GM21390 (cell line): ENCODE results near the gene CCNQ.

Experiments
- ATAC-seq: cut with Tn5 transposase; IDR thresholded peaks from one replicate; pipeline ENCODE4 v1.9.1; 2021; ENCODE audit not compliant: unreplicated experiment

The CCNQ gene

GRCh38 chrX:153578200-153578835 lies 20.6 kb downstream of the CCNQ start:
- no peak for ATAC-seq

DNA sequence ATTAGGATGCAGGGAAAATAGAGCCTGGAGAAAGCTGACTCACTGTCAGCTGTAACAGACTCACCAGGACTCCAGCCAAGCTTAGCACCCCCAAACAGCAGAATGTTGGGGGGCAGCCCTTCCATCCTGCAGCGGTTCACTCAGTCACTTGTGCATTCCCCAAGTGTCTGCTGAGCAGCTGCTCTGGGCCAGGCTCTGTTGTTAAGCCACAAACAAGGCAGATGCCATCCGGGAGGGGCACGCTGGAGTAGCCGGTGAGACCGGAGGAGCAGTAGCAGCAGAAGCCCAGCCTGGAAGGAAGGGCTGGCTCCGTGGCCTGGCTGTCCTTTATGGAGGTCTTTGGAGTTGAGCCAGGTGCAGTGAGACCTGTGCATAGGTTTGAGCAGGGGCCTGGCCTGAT lies 22.0 kb downstream of the CCNQ start:
- ATAC-seq: no peak

GRCh38 chrX:153576239-153576870 lies 22.6 kb downstream of the CCNQ start:
- ATAC-seq: no peak

- ATAC-seq: no peak
Observed at GRCh38 chrX:153573984-153574383, 25.0 kb downstream of the CCNQ start.

- ATAC-seq: no peak
Observed at GRCh38 chrX:153572601-153573000, 26.3 kb downstream of the CCNQ start.

GRCh38 chrX:153571534-153571908 lies 27.4 kb downstream of the CCNQ start:
- ATAC-seq: no peak

DNA sequence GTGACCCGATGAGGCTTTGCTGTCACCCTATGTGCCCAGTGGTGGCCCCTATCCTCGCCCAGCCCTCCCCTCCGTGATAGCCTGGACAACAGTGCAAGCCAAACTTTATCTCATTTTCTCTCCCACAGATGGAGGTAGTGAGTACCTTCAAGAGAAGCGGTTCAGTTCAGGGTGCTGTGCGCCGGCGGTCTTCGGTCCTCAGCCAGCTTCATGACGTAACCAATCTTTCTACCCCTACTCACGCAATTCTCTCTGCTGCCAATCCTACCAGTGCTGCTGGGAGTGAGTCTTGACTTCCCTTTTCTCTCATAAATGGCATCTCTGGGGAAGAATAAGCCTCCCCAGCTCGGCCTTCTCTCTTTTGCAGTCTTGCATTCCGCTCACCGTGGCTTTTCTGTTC lies 29.5 kb downstream of the CCNQ start:
- ATAC-seq: no peak

DNA sequence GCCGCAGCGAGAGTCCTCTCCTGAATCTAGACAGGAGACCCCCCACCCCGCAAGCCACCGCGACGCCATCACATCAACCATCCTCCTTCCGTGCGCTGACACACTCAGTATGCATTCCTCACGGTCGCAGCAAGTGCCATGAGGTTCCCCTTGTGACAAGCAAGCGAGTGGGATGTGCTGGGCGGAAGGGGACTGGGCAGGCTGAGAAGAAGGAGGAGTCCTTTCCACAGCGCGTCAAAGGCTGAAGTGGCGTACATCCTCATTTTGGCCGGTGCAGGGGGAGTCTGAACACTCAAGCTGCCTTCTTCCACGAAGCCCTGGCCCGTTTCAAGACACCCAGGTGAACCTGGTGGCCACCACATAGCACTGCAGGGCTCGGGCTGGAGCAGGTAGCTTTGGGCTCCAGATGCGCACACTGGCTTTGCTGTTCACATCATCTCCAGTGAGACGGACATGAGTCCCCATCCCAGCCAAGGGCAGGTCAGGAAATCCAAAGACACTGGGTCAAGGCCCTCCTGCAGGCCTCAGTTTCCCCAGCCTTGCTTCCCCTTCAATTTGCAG lies 30.4 kb downstream of the CCNQ start:
- ATAC-seq: no peak

DNA sequence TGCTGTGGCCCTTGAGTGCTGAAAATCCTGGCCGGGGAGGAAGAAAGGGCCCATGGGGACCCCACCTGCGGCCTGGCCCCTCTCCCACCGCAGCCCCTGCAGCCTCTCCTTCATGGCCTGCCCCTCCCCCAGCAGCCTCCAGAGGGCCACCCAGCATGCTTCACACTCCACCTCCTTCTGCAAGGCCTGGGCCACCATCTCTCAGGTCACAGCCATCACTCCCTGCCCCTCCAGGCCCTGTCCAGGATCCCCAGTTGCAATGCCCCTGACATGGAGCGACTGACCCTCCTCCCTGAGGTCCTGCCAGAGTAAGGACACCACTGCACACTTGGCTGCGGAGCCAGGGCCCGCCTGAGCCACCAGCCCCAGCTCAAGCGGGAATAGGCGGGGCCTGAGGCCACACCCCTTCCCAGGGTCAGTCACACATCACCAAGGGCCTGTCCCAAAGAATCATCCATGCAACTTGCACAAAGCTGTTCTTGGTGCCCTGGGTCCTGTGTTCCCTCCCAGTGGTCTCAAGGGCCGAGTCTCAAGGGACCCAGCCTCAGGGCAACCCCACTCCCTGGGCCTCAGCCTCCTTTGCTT lies 32.9 kb downstream of the CCNQ start:
- no peak for ATAC-seq

DNA sequence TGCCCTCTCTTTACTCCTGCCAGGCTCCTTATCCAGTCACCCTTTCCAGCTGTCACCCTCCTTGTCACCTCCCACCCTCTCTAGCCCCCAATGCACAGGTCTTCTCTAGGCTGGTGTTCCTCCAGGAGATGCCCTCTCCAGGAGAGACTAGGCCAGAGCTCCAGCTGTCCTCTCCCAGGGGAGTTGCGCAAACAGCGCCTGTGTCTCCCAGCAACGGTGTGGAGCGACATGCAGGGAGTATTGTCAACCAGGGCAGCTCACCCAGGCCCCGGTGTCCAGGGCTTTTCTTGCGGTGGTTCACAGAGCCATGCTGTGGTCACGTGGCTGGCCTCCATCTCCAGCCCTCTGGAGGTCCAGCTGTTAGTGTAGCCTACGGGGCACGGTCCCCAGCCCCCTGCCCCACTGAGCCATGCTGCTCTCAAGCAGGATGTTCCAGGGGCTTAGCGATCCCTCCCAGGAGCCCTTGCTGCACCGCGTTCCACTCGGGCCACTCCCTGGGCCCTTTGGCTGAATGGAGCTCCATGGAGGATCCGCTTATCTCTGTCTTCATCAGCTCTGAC lies 34.8 kb downstream of the CCNQ start:
- no peak for ATAC-seq

DNA sequence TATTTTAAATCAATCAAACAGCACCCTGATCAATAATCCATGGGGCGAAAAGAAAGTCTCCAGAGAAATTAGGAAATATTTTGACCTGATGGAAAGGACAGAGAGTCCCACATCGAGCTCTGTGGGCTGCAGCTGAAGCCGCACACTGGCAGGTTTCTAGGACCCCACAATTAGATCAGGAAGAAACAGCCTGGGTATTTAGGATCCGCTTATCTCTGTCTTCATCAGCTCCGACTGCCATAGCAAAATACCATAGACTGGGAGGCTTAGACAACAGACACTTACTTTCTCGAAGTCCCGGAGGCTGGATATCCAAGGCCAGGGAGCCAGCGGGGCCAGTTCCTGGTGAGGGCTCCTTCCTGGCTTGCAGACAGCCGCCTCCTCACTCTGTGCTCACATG lies 36.4 kb downstream of the CCNQ start:
- ATAC-seq: no peak

- no peak for ATAC-seq
Observed at GRCh38 chrX:153561337-153561736, 37.6 kb downstream of the CCNQ start.

- no peak for ATAC-seq
Observed at GRCh38 chrX:153560466-153560865, 38.5 kb downstream of the CCNQ start.

DNA sequence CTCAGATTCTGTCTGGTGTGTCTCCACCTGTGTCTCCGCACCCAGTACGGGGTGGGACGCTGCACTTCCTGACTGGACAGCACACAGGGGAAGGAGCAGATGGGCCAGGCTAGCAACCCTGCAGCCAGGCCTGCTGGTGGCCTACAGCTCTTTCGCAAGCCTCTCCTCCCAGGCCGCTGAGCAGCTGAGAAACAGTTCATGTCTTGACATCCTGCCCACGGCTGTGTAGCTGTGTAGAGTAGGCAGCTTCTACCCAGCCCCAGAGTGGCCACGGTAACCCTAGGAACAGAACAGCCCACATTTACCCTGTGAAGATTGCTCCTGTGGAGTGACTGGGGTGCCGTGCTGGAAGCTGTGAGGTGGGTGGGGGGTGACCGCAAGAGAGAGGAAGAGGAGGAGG lies 38.9 kb downstream of the CCNQ start:
- ATAC-seq: no peak

DNA sequence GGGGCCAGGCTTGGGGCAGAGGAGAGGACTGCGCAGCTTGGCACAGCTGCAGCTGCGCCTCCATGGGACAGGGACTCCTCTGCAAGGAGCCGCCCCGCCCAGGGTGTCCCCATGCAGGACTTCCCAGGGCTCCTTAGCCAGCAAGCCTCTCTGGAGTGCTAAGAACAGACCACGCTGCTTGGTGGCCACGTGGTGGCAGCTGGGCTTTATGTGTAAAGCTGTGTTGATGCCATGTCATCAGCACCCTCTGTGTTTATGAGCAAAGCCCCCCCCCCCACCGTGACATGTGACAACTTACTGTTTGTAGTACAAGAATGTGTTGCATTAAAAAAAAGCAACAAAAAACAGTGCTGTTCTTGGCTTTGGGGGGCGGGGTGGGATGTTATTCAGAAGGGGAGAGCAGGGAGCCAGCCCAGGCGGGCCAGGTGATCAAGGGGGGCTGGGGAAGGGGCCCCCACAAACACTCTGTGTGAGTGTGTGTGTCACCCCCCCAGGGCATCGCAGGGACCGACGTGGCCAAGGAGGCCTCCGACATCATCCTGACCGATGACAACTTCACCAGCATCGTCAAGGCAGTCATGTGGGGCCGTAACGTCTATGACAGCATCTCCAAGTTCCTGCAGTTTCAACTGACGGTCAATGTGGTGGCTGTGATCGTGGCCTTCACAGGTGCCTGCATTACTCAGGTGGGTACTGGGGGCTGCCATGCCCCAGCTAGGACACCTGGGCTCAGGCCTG lies 41.2 kb downstream of the CCNQ start:
- no peak for ATAC-seq

DNA sequence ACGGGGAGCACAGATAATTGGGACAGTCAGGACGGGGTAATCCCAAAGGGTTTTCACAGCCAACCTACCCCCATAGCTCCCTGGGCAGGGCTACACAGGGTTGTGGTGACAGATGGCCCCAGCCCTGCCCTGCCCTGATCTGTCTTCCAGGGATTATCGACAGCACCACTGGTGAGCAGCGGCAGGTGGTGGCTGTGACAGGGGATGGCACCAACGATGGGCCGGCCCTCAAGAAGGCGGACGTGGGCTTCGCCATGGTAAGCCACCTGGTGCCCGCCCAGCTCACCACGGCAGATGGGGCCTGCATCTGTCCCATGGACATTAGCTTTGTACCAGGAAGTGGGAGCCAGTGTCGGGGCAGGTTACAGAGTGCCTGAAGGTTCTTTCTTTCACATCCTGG lies 42.2 kb downstream of the CCNQ start:
- no peak for ATAC-seq

- no peak for ATAC-seq
Observed at GRCh38 chrX:153554519-153555167, 44.3 kb downstream of the CCNQ start.

GRCh38 chrX:153551135-153551534 lies 47.8 kb downstream of the CCNQ start:
- no peak for ATAC-seq

- no peak for ATAC-seq
Observed at GRCh38 chrX:153549807-153550206, 49.1 kb downstream of the CCNQ start.

GRCh38 chrX:153549231-153549630 lies 49.7 kb downstream of the CCNQ start:
- no peak for ATAC-seq

DNA sequence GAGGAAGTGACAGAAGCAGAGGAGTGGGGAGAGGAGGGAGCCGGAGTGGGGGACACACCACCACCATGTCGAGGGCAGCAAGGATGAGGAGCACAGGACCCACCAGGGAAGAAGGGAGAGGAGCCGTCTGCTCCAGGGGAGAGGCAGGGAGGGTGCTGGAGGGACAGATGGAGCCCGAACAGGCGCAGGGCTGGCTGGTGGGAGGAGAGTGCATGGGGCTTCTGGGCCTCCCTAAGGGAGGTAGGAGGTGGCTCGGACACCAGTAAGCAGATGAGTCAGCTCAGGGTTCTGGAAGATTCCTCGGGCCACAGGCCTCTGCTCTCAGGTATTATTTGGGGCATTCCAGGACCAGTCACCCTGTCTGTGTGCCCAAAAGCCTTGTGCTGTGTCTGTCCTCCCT lies 51.7 kb downstream of the CCNQ start:
- ATAC-seq: no peak
